ENCODE data around the gene MAB21L3. TPM values are rescaled to one million over a fixed set of nuclear protein-coding genes. Genes with fewer than 3 reads are reported as not detected.

The MAB21L3 gene
- total RNA-seq, 4 donors from 2014 or later, result 0.22 to 0.63 TPM; not detected in 2

- peaks cover 0 to 20% (median 5%) of the 10 kb centered on the region in 4 donors for H3K4me1 ChIP-seq
Observed at GRCh38 chr1:116152577-116152943, 41.4 kb downstream of the MAB21L3 start.

GRCh38 chr1:116152950-116153691, 41.9 kb downstream of the MAB21L3 start:
- TF ChIP-seq CTCF (IDR thresholded peaks at IDR 0.05), result no peak
- no peak for TF ChIP-seq POLR2A (IDR thresholded peaks at IDR 0.05)
- TF ChIP-seq EP300 (IDR thresholded peaks at IDR 0.05), result no peak
- Histone ChIP-seq H3K4me3 (no peak overlapping the region), H3K4me1 (peaks cover 0 to 20% (median 5%) of the 10 kb centered on the region in 4 donors), H3K27me3 (no peaks in the 10 kb centered on the region), H3K27ac (no peak overlapping the region), H3K36me3 (no peaks in the 10 kb centered on the region), H3K9me3 (no peaks in the 10 kb centered on the region)
- 95 to 96% methylated on average over 4 of the region's 4 CpGs for WGBS, 2 donors
- no peak for DNase-seq (ENCODE audit: low spot score in 2 of 2)

More at GRCh38 chr1:116152577-116152943, 41.4 kb downstream of the MAB21L3 start:
- no peaks in the 10 kb centered on the region for H3K9me3 ChIP-seq
- TF ChIP-seq EP300 (IDR thresholded peaks at IDR 0.05) (no peak), CTCF (IDR thresholded peaks at IDR 0.05) (no peak), POLR2A (IDR thresholded peaks at IDR 0.05) (no peak)
- no peaks in the 10 kb centered on the region for H3K27me3 ChIP-seq
- peak overlapping the region in 3 of 4 donors; percentile 70 to 80 (median 72) for H3K27ac ChIP-seq
- H3K36me3 ChIP-seq, result no peaks in the 10 kb centered on the region
- 64 to 71% methylated on average over 3 to 4 of the region's 4 CpGs for WGBS, 2 donors
- no peak for DNase-seq (ENCODE audit: low spot score in 2 of 2)
- H3K4me3 ChIP-seq, result peak overlapping the region in 3 of 4 donors; percentile 28 to 53 (median 31)

GRCh38 chr1:116153692-116154031, 42.5 kb downstream of the MAB21L3 start:
- H3K4me1 ChIP-seq, result peaks cover 0 to 20% (median 5%) of the 10 kb centered on the region in 4 donors
- TF ChIP-seq CTCF (IDR thresholded peaks at IDR 0.05), result no peak
- no peak for DNase-seq (ENCODE audit: low spot score in 2 of 2)

GRCh38 chr1:116154536-116154935, 43.3 kb downstream of the MAB21L3 start:
- Histone ChIP-seq H3K36me3 (no peaks in the 10 kb centered on the region), H3K9me3 (peaks cover 0 to 5% (median 0%) of the 10 kb centered on the region in 4 donors), H3K4me1 (peaks cover 0 to 20% (median 5%) of the 10 kb centered on the region in 4 donors), H3K4me3 (no peak overlapping the region), H3K27me3 (no peaks in the 10 kb centered on the region), H3K27ac (no peak overlapping the region)
- TF ChIP-seq POLR2A (IDR thresholded peaks at IDR 0.05) (no peak), CTCF (IDR thresholded peaks at IDR 0.05) (no peak), EP300 (IDR thresholded peaks at IDR 0.05) (no peak)
- no peak for DNase-seq (ENCODE audit: low spot score in 2 of 2)
- WGBS, 2 donors, result 60 to 70% methylated on average over 4 of the region's 4 CpGs

More at GRCh38 chr1:116153692-116154031, 42.5 kb downstream of the MAB21L3 start:
- Histone ChIP-seq H3K27me3 (no peaks in the 10 kb centered on the region), H3K9me3 (peaks cover 0 to under 1% (median 0%) of the 10 kb centered on the region in 4 donors), H3K4me3 (no peak overlapping the region), H3K27ac (no peak overlapping the region), H3K36me3 (no peaks in the 10 kb centered on the region)

GRCh38 chr1:116157096-116157495, 45.9 kb downstream of the MAB21L3 start:
- DNase-seq (ENCODE audit: low spot score in 2 of 2), result no peak
- no peak for TF ChIP-seq CTCF (IDR thresholded peaks at IDR 0.05)
- TF ChIP-seq EP300 (IDR thresholded peaks at IDR 0.05), result no peak
- no peak for TF ChIP-seq POLR2A (IDR thresholded peaks at IDR 0.05)
- 89 to 94% methylated on average over 4 of the region's 4 CpGs for WGBS, 2 donors
- peaks cover 0 to 4% (median under 1%) of the 10 kb centered on the region in 4 donors for H3K4me1 ChIP-seq
- no peak overlapping the region for H3K4me3 ChIP-seq
- H3K27ac ChIP-seq, result no peak overlapping the region
- peaks cover 0 to 5% (median 0%) of the 10 kb centered on the region in 4 donors for H3K9me3 ChIP-seq
- H3K36me3 ChIP-seq, result no peaks in the 10 kb centered on the region
- no peaks in the 10 kb centered on the region for H3K27me3 ChIP-seq

Data from tibial nerve (tissue), 4 donors.